Gastroesophageal sphincter (tissue), 3 donors: ENCODE results near the gene UVRAG.

ENCODE experiments used
- POLR2A ChIP-seq, 2 donors: fragments of 450-650 bp; IDR thresholded peaks; one replicate each; pipeline ENCODE4 v1.6.1; 2017; ENCODE audit warnings: antibody characterized with exemption in 2 of 2, mild to moderate bottlenecking in 2 of 2, moderate library complexity in 1 of 2
- POLR2AphosphoS5 ChIP-seq: sonication (generic); formaldehyde crosslinking; IDR thresholded peaks from one replicate; pipeline ENCODE4 v1.6.1; 2017; ENCODE audit warnings: antibody characterized with exemption
- TF ChIP-seq, protein P1 (sequence below), 4 experiments: fragments of 200-600 bp in 2 of 4; fragments of 450-650 bp in 2 of 4; sonication (generic) in 1 of 4; IDR thresholded peaks; one replicate each; pipeline ENCODE4 v1.5.1; 2017 to 2019; ENCODE audit warnings: antibody characterized with exemption in 4 of 4, mild to moderate bottlenecking in 2 of 4, moderate library complexity in 2 of 4

GRCh38 chr11:76177250-76177686, 362.3 kb downstream of the UVRAG start:
- TF ChIP-seq, protein P1, sequence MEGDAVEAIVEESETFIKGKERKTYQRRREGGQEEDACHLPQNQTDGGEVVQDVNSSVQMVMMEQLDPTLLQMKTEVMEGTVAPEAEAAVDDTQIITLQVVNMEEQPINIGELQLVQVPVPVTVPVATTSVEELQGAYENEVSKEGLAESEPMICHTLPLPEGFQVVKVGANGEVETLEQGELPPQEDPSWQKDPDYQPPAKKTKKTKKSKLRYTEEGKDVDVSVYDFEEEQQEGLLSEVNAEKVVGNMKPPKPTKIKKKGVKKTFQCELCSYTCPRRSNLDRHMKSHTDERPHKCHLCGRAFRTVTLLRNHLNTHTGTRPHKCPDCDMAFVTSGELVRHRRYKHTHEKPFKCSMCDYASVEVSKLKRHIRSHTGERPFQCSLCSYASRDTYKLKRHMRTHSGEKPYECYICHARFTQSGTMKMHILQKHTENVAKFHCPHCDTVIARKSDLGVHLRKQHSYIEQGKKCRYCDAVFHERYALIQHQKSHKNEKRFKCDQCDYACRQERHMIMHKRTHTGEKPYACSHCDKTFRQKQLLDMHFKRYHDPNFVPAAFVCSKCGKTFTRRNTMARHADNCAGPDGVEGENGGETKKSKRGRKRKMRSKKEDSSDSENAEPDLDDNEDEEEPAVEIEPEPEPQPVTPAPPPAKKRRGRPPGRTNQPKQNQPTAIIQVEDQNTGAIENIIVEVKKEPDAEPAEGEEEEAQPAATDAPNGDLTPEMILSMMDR (IDR thresholded peaks at IDR 0.05) = no peak
- TF ChIP-seq POLR2AphosphoS5 = no peak
- no peak for TF ChIP-seq POLR2A (IDR thresholded peaks at IDR 0.05)
